Neuronal stem cell (in vitro differentiated cells): ENCODE data around the gene SORCS2.
A peak's percentile ranks its signal among the peaks of the same experiment; 100 is the strongest.

Experiments
- DNase-seq: peaks from one replicate; pipeline ENCODE4 v3.0.0-alpha.2; 2013; ENCODE audit warnings: low spot score
- H2AFZ ChIP-seq: one replicate; pipeline ENCODE4 v1.6.1; 2013; ENCODE audit warnings: mild to moderate bottlenecking, low read length, inconsistent platforms
- H2AK5ac ChIP-seq: 2 replicates; pipeline ENCODE4 v1.6.1; 2013; ENCODE audit warnings: low read depth, mild to moderate bottlenecking, inconsistent platforms, low read length, moderate library complexity, mixed read lengths
- H2BK120ac ChIP-seq: 2 replicates; pipeline ENCODE4 v1.6.1; 2013; ENCODE audit warnings: low read depth, mild to moderate bottlenecking, inconsistent platforms, low read length, moderate library complexity, mixed read lengths
- H2BK12ac ChIP-seq: one replicate; pipeline ENCODE4 v1.6.1; 2013; ENCODE audit warnings: low read length, inconsistent platforms
- H2BK15ac ChIP-seq: 2 replicates; pipeline ENCODE4 v1.6.1; 2013; ENCODE audit warnings: mild to moderate bottlenecking, low read length, inconsistent platforms, mixed read lengths
- H2BK5ac ChIP-seq: one replicate; pipeline ENCODE4 v1.6.1; 2013; ENCODE audit warnings: inconsistent platforms, mild to moderate bottlenecking, low read length, moderate library complexity
- H3K14ac ChIP-seq: one replicate; pipeline ENCODE4 v1.6.1; 2013; ENCODE audit warnings: low read length, inconsistent platforms
- H3K18ac ChIP-seq: 2 replicates; pipeline ENCODE4 v1.6.1; 2013; ENCODE audit warnings: low read length, inconsistent platforms
- H3K23ac ChIP-seq: 2 replicates; pipeline ENCODE4 v1.6.1; 2013; ENCODE audit warnings: low read depth, mild to moderate bottlenecking, mixed read lengths, low read length, inconsistent platforms; ENCODE audit not compliant: poor library complexity
- H3K27ac ChIP-seq: replicated peaks from 3 replicates; pipeline ENCODE4 v1.5.1; 2013; ENCODE audit warnings: low read length, inconsistent platforms
- H3K27me3 ChIP-seq, 3 experiments: 2 replicates each; pipeline ENCODE4 v1.6.1; 2013; ENCODE audit warnings: low read length in 3 of 3, mild to moderate bottlenecking in 2 of 3, inconsistent platforms in 1 of 3, low read depth in 1 of 3, mixed read lengths in 1 of 3, moderate library complexity in 1 of 3; ENCODE audit not compliant: control insufficient read depth in 3 of 3, insufficient read depth in 3 of 3
- H3K36me3 ChIP-seq, 2 donors: replicated peaks in 1 of 2; 2 replicates each; pipeline ENCODE4 v1.6.1; 2013; ENCODE audit warnings: low read length in 2 of 2; ENCODE audit not compliant: control insufficient read depth in 2 of 2, insufficient read depth in 2 of 2
- H3K4ac ChIP-seq: 2 replicates; pipeline ENCODE4 v1.6.1; 2013; ENCODE audit warnings: inconsistent platforms, mild to moderate bottlenecking, low read length, moderate library complexity
- H3K4me1 ChIP-seq, 2 donors: 1 replicate in 1 of 2; 2 replicates in 1 of 2; pipeline ENCODE4 v1.6.1; 2013; ENCODE audit warnings: low read length in 2 of 2, low read depth in 1 of 2; ENCODE audit not compliant: control insufficient read depth in 2 of 2, insufficient read depth in 1 of 2
- H3K4me2 ChIP-seq: one replicate; pipeline ENCODE4 v1.6.1; 2013; ENCODE audit warnings: mild to moderate bottlenecking, low read length, inconsistent platforms; ENCODE audit not compliant: insufficient read depth, poor library complexity, severe bottlenecking
- H3K4me3 ChIP-seq, 2 donors: 2 replicates each; pipeline ENCODE4 v1.5.1; 2013; ENCODE audit warnings: low read length in 2 of 2, mild to moderate bottlenecking in 2 of 2, inconsistent platforms in 1 of 2, moderate library complexity in 1 of 2
- H3K79me1 ChIP-seq: one replicate; pipeline ENCODE4 v1.6.1; 2013; ENCODE audit warnings: low read depth, mild to moderate bottlenecking, inconsistent platforms, low read length, moderate library complexity
- H3K9ac ChIP-seq: one replicate; pipeline ENCODE4 v1.6.1; 2013; ENCODE audit warnings: mild to moderate bottlenecking, low read depth, low read length, inconsistent platforms; ENCODE audit not compliant: poor library complexity
- H3K9me3 ChIP-seq, 2 donors: replicated peaks in 1 of 2; 2 replicates each; pipeline versions ENCODE3 to v1.6.1; 2013; ENCODE audit warnings: low read length in 2 of 2, mild to moderate bottlenecking in 2 of 2, inconsistent platforms in 1 of 2, low read depth in 1 of 2, mixed read lengths in 1 of 2, moderate library complexity in 1 of 2; ENCODE audit not compliant: control insufficient read depth in 2 of 2, insufficient read depth in 1 of 2
- H4K8ac ChIP-seq: one replicate; pipeline ENCODE4 v1.6.1; 2013; ENCODE audit warnings: low read depth, mild to moderate bottlenecking, inconsistent platforms, low read length, moderate library complexity
- H4K91ac ChIP-seq: one replicate; pipeline ENCODE4 v1.6.1; 2013; ENCODE audit warnings: low read length, low read depth, mild to moderate bottlenecking, inconsistent platforms; ENCODE audit not compliant: poor library complexity
- WGBS, 2 donors: extraction: QIAGEN DNeasy Blood & Tissue Kit; methylation state at CpG; one replicate each; pipeline ENCODE4 v1.1.7; 2013; ENCODE audit warnings: missing lambda C conversion rate in 2 of 2, mixed read lengths in 1 of 2; ENCODE audit not compliant: insufficient read length in 2 of 2, insufficient replicate concordance in 1 of 2; ENCODE audit errors: extremely low coverage in 2 of 2; 5-methylcytosine and 5-hydroxymethylcytosine counted together

SORCS2 gene

DNA sequence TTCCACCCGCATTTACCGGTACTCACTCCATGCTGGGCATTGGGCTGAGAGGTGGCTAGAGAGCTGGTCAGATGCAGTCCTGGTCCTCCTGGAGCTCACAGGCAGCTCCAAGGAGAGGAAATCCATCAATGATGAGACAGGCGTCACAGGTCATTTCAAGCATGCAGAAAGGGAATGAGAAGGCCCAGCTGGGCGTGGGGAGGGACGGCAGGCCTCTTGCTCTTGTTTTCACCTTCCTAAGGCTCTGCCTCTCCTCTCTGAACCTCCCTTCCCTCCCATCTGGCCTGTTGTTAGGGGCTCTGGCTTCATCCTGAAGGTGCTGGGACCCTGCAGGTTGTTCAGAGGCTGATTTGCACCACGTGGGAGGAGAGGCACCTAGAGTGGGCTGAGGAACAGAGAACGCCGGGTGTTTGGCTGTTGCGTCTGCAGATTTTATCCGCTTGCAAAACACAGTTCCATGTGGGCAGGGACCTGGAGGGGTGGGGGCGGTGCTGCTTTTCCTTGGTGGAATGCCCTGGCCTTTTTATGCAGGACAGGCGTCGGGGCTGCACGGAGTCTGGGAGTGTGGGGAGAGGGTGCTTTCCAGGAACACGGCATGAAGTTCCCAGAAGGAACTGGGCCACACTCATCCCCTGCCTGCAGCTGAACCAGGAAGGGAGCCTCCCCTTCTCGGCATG, 323.9 kb downstream of the SORCS2 start:
- H3K23ac ChIP-seq = no peak overlapping the region
- no peak overlapping the region for H2AFZ ChIP-seq
- no peak overlapping the region for H3K14ac ChIP-seq
- H3K27ac ChIP-seq = no peak overlapping the region
- no CpG with 5 or more reads among the region's 16 CpGs for WGBS, 2 donors
- DNase-seq = no peak
- peak overlapping the region; percentile 14 for H2BK12ac ChIP-seq
- H3K18ac ChIP-seq = peak overlapping the region; percentile 91
- no peak overlapping the region for H4K8ac ChIP-seq
- peak overlapping the region; percentile 49 for H2BK120ac ChIP-seq
- peak overlapping the region; percentile 24 for H3K9ac ChIP-seq
- peaks cover 0 to 17% (median 0%) of the 10 kb centered on the region in 3 experiments for H3K27me3 ChIP-seq
- H3K4me1 ChIP-seq = peaks cover 0 to 31% of the 10 kb centered on the region in 2 donors
- H4K91ac ChIP-seq = no peak overlapping the region
- H3K79me1 ChIP-seq = peaks cover 2% of the 10 kb centered on the region
- H3K4ac ChIP-seq = peak overlapping the region; percentile 38
- peak overlapping the region; percentile 89 for H2BK15ac ChIP-seq
- H3K4me2 ChIP-seq = no peak overlapping the region
- H3K4me3 ChIP-seq = no peak overlapping the region
- H2AK5ac ChIP-seq = peak overlapping the region; percentile 79
- no peak overlapping the region for H2BK5ac ChIP-seq
- no peaks in the 10 kb centered on the region for H3K36me3 ChIP-seq
- H3K9me3 ChIP-seq = no peaks in the 10 kb centered on the region

- H3K23ac ChIP-seq = peak overlapping the region; percentile 5
- peak overlapping the region; percentile 53 for H2BK15ac ChIP-seq
- H2BK12ac ChIP-seq = peak overlapping the region; percentile 14
- H2AK5ac ChIP-seq = no peak overlapping the region
- no peak overlapping the region for H3K4me2 ChIP-seq
- no peaks in the 10 kb centered on the region for H3K36me3 ChIP-seq
- no CpG with 5 or more reads among the region's 12 CpGs for WGBS, 2 donors
- H3K4me1 ChIP-seq = peaks cover 0 to 27% of the 10 kb centered on the region in 2 donors
- H4K8ac ChIP-seq = no peak overlapping the region
- DNase-seq = no peak
- H3K9me3 ChIP-seq = no peaks in the 10 kb centered on the region
- H2BK120ac ChIP-seq = peak overlapping the region; percentile 49
- peak overlapping the region; percentile 91 for H3K18ac ChIP-seq
- H4K91ac ChIP-seq = no peak overlapping the region
- H3K27me3 ChIP-seq = peaks cover 0 to 17% (median 0%) of the 10 kb centered on the region in 3 experiments
- H3K79me1 ChIP-seq = peaks cover 2% of the 10 kb centered on the region
- peak overlapping the region; percentile 38 for H3K4ac ChIP-seq
- H3K4me3 ChIP-seq = no peak overlapping the region
- no peak overlapping the region for H2BK5ac ChIP-seq
- H2AFZ ChIP-seq = no peak overlapping the region
- no peak overlapping the region for H3K9ac ChIP-seq
- H3K27ac ChIP-seq = no peak overlapping the region
- H3K14ac ChIP-seq = no peak overlapping the region
These were observed 324.4 kb downstream of the SORCS2 start for GRCh38 chr4:7516773-7517144.

DNA sequence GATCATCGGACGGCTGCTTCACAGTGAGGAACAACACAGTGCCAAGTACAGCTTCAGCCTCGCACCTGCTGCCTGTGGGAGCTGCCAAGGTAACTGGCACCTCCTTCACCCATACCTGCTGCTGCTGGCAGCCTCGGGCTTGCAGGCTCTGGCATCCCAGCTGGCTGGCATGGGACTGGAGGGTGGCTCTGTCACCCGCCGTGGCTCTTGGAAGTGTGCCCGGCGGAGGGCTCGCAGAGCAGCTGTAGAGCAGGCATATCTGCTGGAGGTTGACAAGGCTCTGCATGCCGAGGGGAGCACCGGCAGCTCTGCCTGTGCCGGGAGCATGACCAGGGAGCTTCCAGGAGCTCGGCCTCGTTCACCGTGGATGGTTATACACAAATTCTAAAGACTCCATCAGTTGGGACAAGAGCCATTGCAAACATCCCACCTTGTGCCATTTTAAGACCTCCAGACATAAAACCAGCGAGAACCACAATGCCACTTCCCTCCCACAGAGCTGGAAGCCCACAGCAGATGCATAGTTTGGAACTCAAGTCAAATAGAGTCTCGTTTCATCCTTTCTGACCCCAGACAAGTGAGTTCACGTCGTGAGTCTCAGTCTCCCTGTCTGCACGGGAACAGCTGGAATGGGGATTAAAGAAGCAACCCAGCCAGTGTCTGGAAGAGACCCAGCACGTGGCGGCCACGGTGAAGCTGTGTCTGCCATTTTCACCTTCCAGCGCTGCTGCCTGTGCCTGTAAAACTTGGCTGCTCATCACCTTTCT, 326.7 kb downstream of the SORCS2 start:
- Histone ChIP-seq H2BK15ac (peak overlapping the region; percentile 17), H2AFZ (no peak overlapping the region), H3K4me3 (no peak overlapping the region), H3K23ac (peak overlapping the region; percentile 38), H3K36me3 (no peaks in the 10 kb centered on the region), H4K8ac (no peak overlapping the region), H3K27me3 (peaks cover 0 to 20% (median 0%) of the 10 kb centered on the region in 3 experiments), H3K9ac (peak overlapping the region; percentile 45), H3K4me1 (peaks cover 0 to 20% of the 10 kb centered on the region in 2 donors), H4K91ac (no peak overlapping the region), H3K27ac (no peak overlapping the region), H2BK5ac (no peak overlapping the region), H2BK120ac (no peak overlapping the region), H2BK12ac (no peak overlapping the region), H3K4ac (peak overlapping the region; percentile 66), H3K79me1 (no peaks in the 10 kb centered on the region), H3K18ac (peak overlapping the region; percentile 58), H2AK5ac (peak overlapping the region; percentile 40), H3K9me3 (no peaks in the 10 kb centered on the region), H3K4me2 (no peak overlapping the region), H3K14ac (peak overlapping the region; percentile 76)
- WGBS, 2 donors = no CpG with 5 or more reads among the region's 24 CpGs
- DNase-seq = no peak
